Measurements from ENCODE around the gene EFHD2. TPM values are rescaled to one million over a fixed set of nuclear protein-coding genes. Genes with fewer than 3 reads are reported as not detected.

Gene EFHD2
- total RNA-seq, 1 experiment from 2014 or later: 129 TPM

DNA sequence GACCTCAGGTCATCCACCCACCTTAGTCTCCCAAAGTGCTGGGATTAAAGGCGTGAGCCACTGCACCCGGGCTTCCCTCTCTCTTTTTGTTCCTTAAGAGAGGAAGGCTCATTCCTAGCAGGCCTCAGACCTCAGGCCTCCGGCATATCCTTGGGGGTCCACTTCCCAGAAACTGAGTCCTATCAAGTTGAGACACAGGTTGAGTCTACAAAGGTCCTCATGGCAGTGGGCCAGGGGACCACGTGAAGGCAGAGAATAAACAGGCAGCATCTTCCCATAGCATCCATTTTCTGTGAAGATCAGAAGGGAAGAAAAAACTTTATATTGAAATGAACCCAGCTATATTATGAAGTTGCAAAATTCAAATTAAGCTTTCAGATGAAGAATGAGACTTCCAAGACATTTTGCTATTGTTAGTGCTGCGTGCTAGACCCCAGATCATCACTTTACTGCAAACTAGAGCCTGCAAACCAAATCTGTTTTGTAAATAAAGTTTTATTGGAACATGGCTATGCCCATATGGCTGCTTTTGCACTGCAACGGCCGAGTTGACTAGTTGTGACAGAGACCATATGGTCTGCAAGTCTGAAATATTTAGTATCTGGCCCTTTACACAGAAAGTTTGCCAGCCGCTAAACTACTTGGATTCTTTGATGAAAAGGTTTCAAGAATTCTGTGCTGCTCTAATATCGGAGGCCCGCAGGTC lies 43.3 kb downstream of the EFHD2 start:
- Histone ChIP-seq H2AFZ (no peak overlapping the region), H3K4me2 (no peak overlapping the region), H3K36me3 (ENCODE audit: low read depth) (no peaks in the 10 kb centered on the region), H3K9me3 (ENCODE audit: insufficient read depth, low read depth) (no peaks in the 10 kb centered on the region), H3K27me3 (ENCODE audit: insufficient read depth, low read depth) (no peaks in the 10 kb centered on the region), H3K9me2 (ENCODE audit: insufficient read depth) (no peaks in the 10 kb centered on the region), H3F3A (ENCODE audit: insufficient read depth, low read depth) (peaks cover 6% of the 10 kb centered on the region; the same call in 1 of the 2 replicates), H3K4me1 (replicated peaks; ENCODE audit: insufficient read depth) (0 out of 2 replicates have a peak, but pooled peaks cover 4% of the 10 kb centered on the region), H4K20me1 (ENCODE audit: insufficient read depth) (no peaks in the 10 kb centered on the region), H3K4me3 (no peak overlapping the region), H3K79me2 (ENCODE audit: low read depth) (no peaks in the 10 kb centered on the region), H3K27ac (no peak overlapping the region)
- intact Hi-C loops (cut with micrococcal nuclease; ENCODE audit: unreplicated experiment): no loop called here
- POLR2A ChIA-PET (ENCODE audit: unreplicated experiment): no interaction called here
- CTCF ChIA-PET: no interaction called here
- BruUV-seq (replicated peaks): no TSS peak
- TF ChIP-seq, protein P1, sequence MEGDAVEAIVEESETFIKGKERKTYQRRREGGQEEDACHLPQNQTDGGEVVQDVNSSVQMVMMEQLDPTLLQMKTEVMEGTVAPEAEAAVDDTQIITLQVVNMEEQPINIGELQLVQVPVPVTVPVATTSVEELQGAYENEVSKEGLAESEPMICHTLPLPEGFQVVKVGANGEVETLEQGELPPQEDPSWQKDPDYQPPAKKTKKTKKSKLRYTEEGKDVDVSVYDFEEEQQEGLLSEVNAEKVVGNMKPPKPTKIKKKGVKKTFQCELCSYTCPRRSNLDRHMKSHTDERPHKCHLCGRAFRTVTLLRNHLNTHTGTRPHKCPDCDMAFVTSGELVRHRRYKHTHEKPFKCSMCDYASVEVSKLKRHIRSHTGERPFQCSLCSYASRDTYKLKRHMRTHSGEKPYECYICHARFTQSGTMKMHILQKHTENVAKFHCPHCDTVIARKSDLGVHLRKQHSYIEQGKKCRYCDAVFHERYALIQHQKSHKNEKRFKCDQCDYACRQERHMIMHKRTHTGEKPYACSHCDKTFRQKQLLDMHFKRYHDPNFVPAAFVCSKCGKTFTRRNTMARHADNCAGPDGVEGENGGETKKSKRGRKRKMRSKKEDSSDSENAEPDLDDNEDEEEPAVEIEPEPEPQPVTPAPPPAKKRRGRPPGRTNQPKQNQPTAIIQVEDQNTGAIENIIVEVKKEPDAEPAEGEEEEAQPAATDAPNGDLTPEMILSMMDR (conservative IDR thresholded peaks at IDR 0.05): no peak
- TF ChIP-seq EZH2 (IDR thresholded peaks at IDR 0.05; ENCODE audit: low read depth): no peak
- no peak for DNase-seq

DNA sequence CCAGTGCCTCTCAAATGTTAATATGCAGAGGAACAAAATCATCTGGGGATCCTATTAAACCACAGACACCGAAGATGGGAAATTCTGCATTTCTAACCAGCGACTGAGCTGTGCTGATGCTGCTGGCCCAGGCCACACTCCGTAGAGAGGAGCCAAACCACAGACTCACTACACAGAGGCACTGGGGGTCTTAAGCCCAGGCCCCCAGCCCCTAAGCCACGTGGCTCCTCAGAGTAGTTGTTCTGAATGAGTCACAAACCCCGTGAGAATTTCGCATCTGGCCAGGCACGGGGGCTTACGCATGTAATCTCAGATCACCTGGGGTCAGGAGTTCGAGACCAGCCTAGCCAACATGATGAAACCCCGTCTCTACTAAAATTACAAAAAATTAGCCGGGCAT lies 44.0 kb downstream of the EFHD2 start:
- H3K27me3 ChIP-seq (ENCODE audit: insufficient read depth, low read depth): no peaks in the 10 kb centered on the region
- ChIA-PET CTCF (no interaction called here), POLR2A (ENCODE audit: unreplicated experiment) (no interaction called here)
- H4K20me1 ChIP-seq (ENCODE audit: insufficient read depth): no peaks in the 10 kb centered on the region
- 0 out of 2 replicates have a peak, but pooled peaks cover 4% of the 10 kb centered on the region for H3K4me1 ChIP-seq (replicated peaks; ENCODE audit: insufficient read depth)
- no peak overlapping the region for H3K4me2 ChIP-seq
- no peak for DNase-seq
- no peaks in the 10 kb centered on the region for H3K9me2 ChIP-seq (ENCODE audit: insufficient read depth)
- H2AFZ ChIP-seq: no peak overlapping the region
- H3K9me3 ChIP-seq (ENCODE audit: insufficient read depth, low read depth): no peaks in the 10 kb centered on the region
- TF ChIP-seq, protein P1 (conservative IDR thresholded peaks at IDR 0.05): no peak
- TF ChIP-seq EZH2 (IDR thresholded peaks at IDR 0.05; ENCODE audit: low read depth): no peak
- no peak overlapping the region for H3K27ac ChIP-seq
- BruUV-seq (replicated peaks): no TSS peak
- no peaks in the 10 kb centered on the region for H3K36me3 ChIP-seq (ENCODE audit: low read depth)
- H3F3A ChIP-seq (ENCODE audit: insufficient read depth, low read depth): peaks cover 6% of the 10 kb centered on the region; the same call in 1 of the 2 replicates
- no peaks in the 10 kb centered on the region for H3K79me2 ChIP-seq (ENCODE audit: low read depth)
- no peak overlapping the region for H3K4me3 ChIP-seq
- intact Hi-C loops (cut with micrococcal nuclease; ENCODE audit: unreplicated experiment): no loop called here

GRCh38 chr1:15454256-15454655 lies 44.6 kb downstream of the EFHD2 start:
- no peaks in the 10 kb centered on the region for H3K9me2 ChIP-seq (ENCODE audit: insufficient read depth)
- no peak overlapping the region for H3K4me3 ChIP-seq
- ChIA-PET CTCF (no interaction called here), POLR2A (ENCODE audit: unreplicated experiment) (no interaction called here)
- H3K4me1 ChIP-seq (replicated peaks; ENCODE audit: insufficient read depth): 0 out of 2 replicates have a peak, but pooled peaks cover 4% of the 10 kb centered on the region
- H3K36me3 ChIP-seq (ENCODE audit: low read depth): no peaks in the 10 kb centered on the region
- TF ChIP-seq EZH2 (IDR thresholded peaks at IDR 0.05; ENCODE audit: low read depth): no peak
- BruUV-seq (replicated peaks): no TSS peak
- H3F3A ChIP-seq (ENCODE audit: insufficient read depth, low read depth): peaks cover 6% of the 10 kb centered on the region; the same call in 1 of the 2 replicates
- no peaks in the 10 kb centered on the region for H3K79me2 ChIP-seq (ENCODE audit: low read depth)
- peak in 1 of 2 experiments; percentile 36 for DNase-seq
- intact Hi-C loops (cut with micrococcal nuclease; ENCODE audit: unreplicated experiment): no loop called here
- H3K27me3 ChIP-seq (ENCODE audit: insufficient read depth, low read depth): no peaks in the 10 kb centered on the region
- H2AFZ ChIP-seq: no peak overlapping the region
- H3K4me2 ChIP-seq: no peak overlapping the region
- H3K9me3 ChIP-seq (ENCODE audit: insufficient read depth, low read depth): no peaks in the 10 kb centered on the region
- no peaks in the 10 kb centered on the region for H4K20me1 ChIP-seq (ENCODE audit: insufficient read depth)
- no peak overlapping the region for H3K27ac ChIP-seq

Data from PC-9 (cell line).